IPS-NIHi7 (cell line): Measurements from ENCODE around the gene PRR22.

ENCODE experiments used
- DNase-seq: peaks from one replicate; pipeline ENCODE4 v3.0.0; 2012; ENCODE audit warnings: mixed read lengths; ENCODE audit errors: extremely low spot score

PRR22 gene

GRCh38 chr19:5814123-5814851, 29.7 kb upstream of the PRR22 start:
- no peak for DNase-seq

GRCh38 chr19:5811117-5811516, 26.6 kb upstream of the PRR22 start:
- DNase-seq = no peak

GRCh38 chr19:5809469-5809868, 24.9 kb upstream of the PRR22 start:
- DNase-seq = no peak

GRCh38 chr19:5809053-5809452, 24.5 kb upstream of the PRR22 start:
- DNase-seq = no peak

GRCh38 chr19:5808120-5808816, 23.7 kb upstream of the PRR22 start:
- no peak for DNase-seq

- DNase-seq = no peak
These were observed 22.4 kb upstream of the PRR22 start for GRCh38 chr19:5806905-5807304.

- DNase-seq = no peak
These were observed 21.6 kb upstream of the PRR22 start for GRCh38 chr19:5806133-5806489.

- DNase-seq = peak; percentile 95
These were observed 21.1 kb upstream of the PRR22 start for GRCh38 chr19:5805462-5806132.

GRCh38 chr19:5804516-5805461, 20.2 kb upstream of the PRR22 start, which contains the start of gene NRTN:
TSS of gene NRTN (plus strand) at chr19:5805067. CDS start at chr19:5824166, 19,099 bp downstream.
- peak; percentile 83 for DNase-seq

- peak; percentile 97 for DNase-seq
These were observed 19.4 kb upstream of the PRR22 start for GRCh38 chr19:5803752-5804515.

- DNase-seq = no peak
These were observed 18.9 kb upstream of the PRR22 start for GRCh38 chr19:5803441-5803751.

GRCh38 chr19:5801796-5802619, 17.5 kb upstream of the PRR22 start:
- peak; percentile 48 for DNase-seq

GRCh38 chr19:5800361-5801270, 16.1 kb upstream of the PRR22 start:
- DNase-seq = no peak

- no peak for DNase-seq
These were observed 15.0 kb upstream of the PRR22 start for GRCh38 chr19:5799247-5800241.

- DNase-seq = no peak
These were observed 13.7 kb upstream of the PRR22 start for GRCh38 chr19:5798244-5798643.

GRCh38 chr19:5795382-5795919, 10.9 kb upstream of the PRR22 start:
- no peak for DNase-seq

GRCh38 chr19:5793188-5793587, 8.6 kb upstream of the PRR22 start:
- no peak for DNase-seq

- DNase-seq = no peak
These were observed 7.7 kb upstream of the PRR22 start for GRCh38 chr19:5792224-5792623.
